Purkinje cell (primary cell): ENCODE data around the gene NXPE1. TPM values are rescaled to one million over a fixed set of nuclear protein-coding genes. Genes with fewer than 3 reads are reported as not detected.

Experiments used
- polyA plus RNA-seq: library from polyadenylated mRNA; unstranded; fragments of >200 nt; fragmentation: Nextera tagmentation; gene quantifications from 2 replicates; pipeline ENCODE4 v1.2.1, GENCODE V29; 2014

NXPE1 gene
- polyA plus RNA-seq: not detected in 2 replicates

GRCh38 chr11:114559425-114560310 is at the start of gene NXPE1:
Gene NXPE1, minus strand, starts transcription at chr11:114559881. Its CDS starts 8,680 bp downstream, at chr11:114551201.

GRCh38 chr11:114595571-114595970 is 35.9 kb upstream of the NXPE1 start, which contains the start of gene NXPE4:
Gene NXPE4, minus strand, starts transcription at chr11:114595786. Its CDS starts 1,027 bp downstream, at chr11:114594759.

Other genes with a start within 250 kb of the NXPE1 start
- 3.1 and 3.6 TPM in 2 replicates for gene C11orf71, start 159.4 kb downstream of the NXPE1 start, polyA plus RNA-seq
- gene RBM7, start 159.2 kb downstream of the NXPE1 start, polyA plus RNA-seq: 6.4 and 8.1 TPM in 2 replicates
- gene REXO2, start 120.4 kb downstream of the NXPE1 start, polyA plus RNA-seq: 58.7 and 68.7 TPM in 2 replicates
- gene NXPE4, start 35.9 kb upstream of the NXPE1 start, polyA plus RNA-seq: not detected in 2 replicates
- 0.30 TPM in 1 of 2 replicates, not detected in the other for gene NXPE2, start 118.6 kb upstream of the NXPE1 start, polyA plus RNA-seq